Glomerular visceral epithelial cell (primary cell): ENCODE results near the gene TAF3.

Experiments used
- DNase-seq: peaks from one replicate; pipeline ENCODE4 v3.0.0-alpha.2; 2016; ENCODE audit errors: extremely low spot score

TAF3 gene

DNA sequence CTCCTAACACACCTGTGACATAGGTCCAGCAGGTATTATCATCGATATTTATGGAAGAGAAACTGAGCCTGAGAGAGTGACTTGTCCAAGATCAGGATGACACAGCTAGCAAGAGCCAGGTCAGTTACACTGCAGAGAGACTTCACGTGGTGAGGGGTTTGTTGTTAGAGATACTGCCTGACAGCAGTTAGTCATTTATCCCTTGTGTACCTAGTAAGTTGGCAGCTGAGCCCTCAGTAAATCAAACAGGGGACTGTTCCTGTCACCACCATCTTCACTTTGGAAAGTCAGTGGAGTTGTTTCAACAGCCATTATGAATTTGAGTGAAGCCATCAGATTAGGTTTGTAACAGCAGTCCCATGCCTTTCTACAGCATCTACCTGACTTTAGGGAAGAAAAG is 148.7 kb downstream of the TAF3 start:
- DNase-seq: no peak

GRCh38 chr10:7968510-7969112 is 150.3 kb downstream of the TAF3 start:
- no peak for DNase-seq

- DNase-seq: no peak
Observed at GRCh38 chr10:7969623-7970022, 151.3 kb downstream of the TAF3 start.

- DNase-seq: no peak
Observed at GRCh38 chr10:7971949-7972348, 153.6 kb downstream of the TAF3 start.

- DNase-seq: no peak
Observed at GRCh38 chr10:7972367-7972766, 154.1 kb downstream of the TAF3 start.

- no peak for DNase-seq
Observed at GRCh38 chr10:7980196-7980595, 161.9 kb downstream of the TAF3 start.

GRCh38 chr10:7982727-7983126 is 164.4 kb downstream of the TAF3 start:
- DNase-seq: no peak

- DNase-seq: no peak
Observed at GRCh38 chr10:7984325-7984724, 166.0 kb downstream of the TAF3 start.

- no peak for DNase-seq
Observed at GRCh38 chr10:7984896-7985295, 166.6 kb downstream of the TAF3 start.

DNA sequence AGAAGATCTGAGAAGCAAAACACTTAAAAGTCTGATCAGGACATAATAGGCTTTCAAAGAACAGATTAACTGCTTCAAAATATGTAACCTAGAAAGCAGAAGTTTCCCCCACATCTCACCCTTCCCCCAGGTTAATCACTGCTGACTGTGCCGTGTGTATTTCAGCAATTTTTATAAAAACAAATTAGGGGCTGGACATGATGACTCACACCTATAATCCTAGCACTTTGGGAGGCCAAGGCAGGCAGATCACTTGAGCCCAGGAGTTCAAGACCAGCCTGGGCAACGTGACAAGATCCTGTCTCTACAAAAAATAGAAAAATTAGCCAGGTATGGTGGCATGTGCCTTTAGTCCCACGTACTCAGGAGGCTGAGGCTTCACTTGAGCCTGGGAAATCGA is 168.5 kb downstream of the TAF3 start:
- no peak for DNase-seq

- no peak for DNase-seq
Observed at GRCh38 chr10:7988989-7989388, 170.7 kb downstream of the TAF3 start.

- DNase-seq: no peak
Observed at GRCh38 chr10:7998831-7999230, 180.5 kb downstream of the TAF3 start.

- no peak for DNase-seq
Observed at GRCh38 chr10:8004469-8005000, 186.2 kb downstream of the TAF3 start.

DNA sequence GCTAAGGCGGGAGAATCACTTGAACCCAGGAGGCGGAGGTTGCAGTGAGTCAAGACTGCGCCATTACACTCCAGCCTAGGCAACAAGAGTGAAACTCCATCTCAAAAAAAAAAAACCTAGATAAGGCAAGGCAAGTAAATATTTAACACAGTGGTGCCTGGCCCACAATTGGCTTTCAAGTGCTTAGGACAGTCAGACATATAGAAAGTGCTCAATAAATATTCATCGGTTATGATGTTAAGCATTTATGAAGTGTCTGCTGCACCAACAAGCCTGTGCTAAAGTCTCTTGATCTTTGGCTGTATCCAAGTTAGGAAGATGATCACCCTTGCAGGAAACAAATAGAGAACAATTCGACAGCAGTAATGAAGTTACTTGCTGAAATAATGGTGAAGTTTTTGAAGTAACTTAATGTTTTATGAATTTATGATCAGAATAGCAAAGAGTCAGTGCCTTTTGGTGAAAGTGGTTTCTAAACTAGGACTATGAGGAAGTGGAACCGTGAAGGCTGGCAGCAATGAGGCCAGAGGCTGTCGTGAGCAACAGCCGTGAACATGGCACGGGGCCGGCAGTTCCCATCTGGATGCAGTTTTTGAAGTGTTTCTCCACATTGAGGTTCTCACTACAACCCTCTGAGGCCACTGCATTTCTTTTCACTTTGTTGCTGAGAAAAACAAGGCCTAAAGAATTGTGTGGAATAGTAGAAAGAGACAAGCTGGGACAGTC is 188.1 kb downstream of the TAF3 start:
- no peak for DNase-seq

GRCh38 chr10:8009031-8009430 is 190.7 kb downstream of the TAF3 start:
- DNase-seq: no peak

GRCh38 chr10:8013006-8013405 is 194.7 kb downstream of the TAF3 start:
- no peak for DNase-seq

DNA sequence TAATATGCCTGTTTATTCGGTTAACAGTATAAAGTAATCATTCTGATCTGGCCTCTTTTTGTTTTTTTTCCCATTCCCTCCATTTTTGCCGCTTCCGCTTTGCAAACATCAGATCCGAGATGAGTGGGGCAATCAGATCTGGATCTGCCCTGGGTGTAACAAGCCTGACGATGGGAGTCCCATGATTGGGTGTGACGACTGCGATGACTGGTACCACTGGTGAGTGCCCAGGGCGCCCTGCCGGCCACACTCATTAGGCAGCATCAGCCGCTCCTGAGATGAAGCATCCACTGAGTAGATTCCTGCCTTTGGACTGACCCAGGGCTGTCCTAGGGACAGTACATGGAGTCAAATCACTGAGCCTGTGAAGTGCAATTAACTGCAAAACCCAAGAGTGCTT is 195.3 kb downstream of the TAF3 start:
- DNase-seq: no peak

GRCh38 chr10:8014649-8015048 is 196.3 kb downstream of the TAF3 start:
- no peak for DNase-seq

- no peak for DNase-seq
Observed at GRCh38 chr10:8017277-8017676, 199.0 kb downstream of the TAF3 start.

DNA sequence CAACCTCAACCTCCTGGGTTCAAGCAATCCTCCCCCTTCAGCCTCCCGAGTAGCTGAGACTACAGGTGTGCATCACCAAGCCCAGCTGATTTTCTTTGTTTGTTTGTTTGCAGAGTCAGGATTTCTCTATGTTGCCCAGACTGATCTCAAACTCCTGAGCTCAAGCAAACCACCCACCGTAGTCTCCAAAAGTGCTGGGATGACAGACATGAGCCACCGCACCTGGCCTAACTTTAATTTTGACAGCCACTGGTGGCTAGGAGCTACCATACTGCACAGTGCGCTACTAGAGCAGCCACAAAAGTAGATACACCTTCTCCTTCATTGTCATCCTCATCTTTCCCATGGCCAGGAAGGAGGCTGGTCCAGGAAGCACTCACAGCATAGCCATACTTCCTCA is 205.0 kb downstream of the TAF3 start:
- no peak for DNase-seq

GRCh38 chr10:8023851-8024250 is 205.5 kb downstream of the TAF3 start:
- no peak for DNase-seq

DNA sequence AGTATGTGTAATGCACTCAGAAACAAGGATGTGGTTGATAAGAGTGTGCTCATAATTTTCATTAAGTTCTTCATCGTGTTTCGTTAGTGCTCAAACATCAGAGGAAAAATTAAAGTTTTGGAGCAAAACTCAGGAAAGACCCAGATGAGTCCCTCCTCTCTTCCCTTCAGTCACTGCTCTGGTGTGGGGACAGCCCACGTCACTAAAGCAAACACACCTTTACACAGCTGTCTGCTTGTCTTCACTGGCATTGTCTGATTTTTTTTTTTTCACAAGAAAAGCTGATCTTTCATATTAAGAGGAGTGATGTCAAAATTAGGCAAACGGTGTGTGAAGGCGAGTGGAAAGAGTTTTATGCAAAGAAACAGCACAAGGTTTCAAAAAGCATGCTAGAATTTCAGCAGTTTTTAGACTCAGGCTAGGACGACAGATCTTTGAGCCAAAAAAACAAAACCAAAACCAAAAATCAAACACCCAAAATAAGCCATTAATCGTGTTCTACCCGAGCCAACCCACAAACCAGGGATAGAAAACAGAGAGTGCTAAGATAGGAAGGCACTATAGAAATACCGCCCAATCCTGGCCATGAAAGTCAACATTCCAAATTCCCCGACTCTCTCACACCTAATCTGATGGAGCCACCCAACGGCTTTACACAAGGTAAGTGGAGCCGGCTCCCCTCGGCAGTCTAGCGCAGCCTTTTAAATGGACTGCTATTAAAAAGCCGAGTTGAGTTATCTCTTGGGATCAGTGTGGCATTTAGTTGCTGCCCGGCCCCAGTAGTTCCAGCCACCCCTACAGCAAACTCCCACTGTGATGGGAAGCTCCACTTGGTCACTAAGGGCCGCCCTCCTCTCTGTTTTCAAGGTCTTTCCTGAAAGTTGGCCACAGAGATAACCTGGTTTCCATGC is 208.3 kb downstream of the TAF3 start:
- no peak for DNase-seq
